Measurements from ENCODE around the gene DDN. TPM values are rescaled to one million over a fixed set of nuclear protein-coding genes. Genes with fewer than 3 reads are reported as not detected.
A peak's percentile ranks its signal among the peaks of the same experiment; 100 is the strongest.

DDN gene
- total RNA-seq, 2 experiments from 2014 or later, result 0.20 to 0.30 TPM

GRCh38 chr12:48956279-48957140 lies 42.7 kb downstream of the DDN start:
- H3K4me3 Mint-ChIP-seq, result peak overlapping the region; percentile 98
- H3K27me3 Mint-ChIP-seq, result peaks cover 8% of the 10 kb centered on the region
- DNase-seq, result peak; percentile 43
- peak; percentile 35 for ATAC-seq (ENCODE audit: low read depth)
- POLR2A ChIA-PET, result interaction anchor here (0.6 to 1.5 kb wide), 12 partner anchors 13 to 1156 kb away, joined by 3 to 15 read pairs (median 4); partner anchors contain the start of genes DDX23, FKBP11, RND1 and TUBA1A
- H3K27ac Mint-ChIP-seq, result peak overlapping the region; percentile 93
- H3K36me3 Mint-ChIP-seq, result peaks cover 18% of the 10 kb centered on the region
- H3K4me1 Mint-ChIP-seq, result peaks cover 32% of the 10 kb centered on the region
- no peaks in the 10 kb centered on the region for H3K9me3 Mint-ChIP-seq

GRCh38 chr12:48954841-48955501 lies 44.2 kb downstream of the DDN start:
- ATAC-seq (ENCODE audit: low read depth), result no peak
- DNase-seq, result no peak
- Mint-ChIP-seq H3K27ac (no peak overlapping the region), H3K27me3 (peaks cover 3% of the 10 kb centered on the region), H3K4me1 (peaks cover 34% of the 10 kb centered on the region), H3K36me3 (peaks cover 18% of the 10 kb centered on the region), H3K4me3 (peak overlapping the region; percentile 98), H3K9me3 (no peaks in the 10 kb centered on the region)
- POLR2A ChIA-PET, result no interaction called here

GRCh38 chr12:48954061-48954460 lies 45.1 kb downstream of the DDN start:
- DNase-seq (no peak), ATAC-seq (ENCODE audit: low read depth) (no peak)
- POLR2A ChIA-PET, result no interaction called here
- Mint-ChIP-seq H3K4me3 (no peak overlapping the region), H3K9me3 (no peaks in the 10 kb centered on the region), H3K36me3 (peaks cover 20% of the 10 kb centered on the region), H3K27me3 (no peaks in the 10 kb centered on the region), H3K27ac (no peak overlapping the region), H3K4me1 (peaks cover 34% of the 10 kb centered on the region)

GRCh38 chr12:48952691-48953090 lies 46.5 kb downstream of the DDN start:
- ATAC-seq (ENCODE audit: low read depth), result no peak
- Mint-ChIP-seq H3K9me3 (no peaks in the 10 kb centered on the region), H3K36me3 (peaks cover 23% of the 10 kb centered on the region), H3K4me1 (peaks cover 30% of the 10 kb centered on the region), H3K27me3 (no peaks in the 10 kb centered on the region), H3K4me3 (no peak overlapping the region), H3K27ac (no peak overlapping the region)
- DNase-seq, result no peak
- POLR2A ChIA-PET, result interaction anchor here (1.5 kb wide), 1 partner anchor 87 kb away, joined by 3 read pairs; no protein-coding TSS in a partner anchor

GRCh38 chr12:48947727-48948126 lies 51.4 kb downstream of the DDN start:
- ATAC-seq (ENCODE audit: low read depth), result no peak
- no peak overlapping the region for H3K4me3 Mint-ChIP-seq
- POLR2A ChIA-PET, result no interaction called here
- no peak for DNase-seq
- no peaks in the 10 kb centered on the region for H3K27me3 Mint-ChIP-seq
- peaks cover 20% of the 10 kb centered on the region for H3K4me1 Mint-ChIP-seq
- no peak overlapping the region for H3K27ac Mint-ChIP-seq
- H3K36me3 Mint-ChIP-seq, result peaks cover 12% of the 10 kb centered on the region
- no peaks in the 10 kb centered on the region for H3K9me3 Mint-ChIP-seq

- peaks cover 21% of the 10 kb centered on the region for H3K4me1 Mint-ChIP-seq
- POLR2A ChIA-PET, result no interaction called here
- H3K27me3 Mint-ChIP-seq, result no peaks in the 10 kb centered on the region
- peaks cover 9% of the 10 kb centered on the region for H3K36me3 Mint-ChIP-seq
- H3K9me3 Mint-ChIP-seq, result no peaks in the 10 kb centered on the region
- H3K4me3 Mint-ChIP-seq, result no peak overlapping the region
- no peak for DNase-seq
- peak overlapping the region; percentile 47 for H3K27ac Mint-ChIP-seq
- no peak for ATAC-seq (ENCODE audit: low read depth)
Measured at GRCh38 chr12:48946943-48947342, 52.2 kb downstream of the DDN start.

- H3K4me1 Mint-ChIP-seq, result peaks cover 21% of the 10 kb centered on the region
- H3K27ac Mint-ChIP-seq, result no peak overlapping the region
Measured at GRCh38 chr12:48946205-48946604, 53.0 kb downstream of the DDN start.

More at GRCh38 chr12:48946205-48946604, 53.0 kb downstream of the DDN start:
- no peaks in the 10 kb centered on the region for H3K9me3 Mint-ChIP-seq
- no peak overlapping the region for H3K4me3 Mint-ChIP-seq
- DNase-seq (no peak), ATAC-seq (ENCODE audit: low read depth) (no peak)
- POLR2A ChIA-PET, result no interaction called here
- peaks cover 9% of the 10 kb centered on the region for H3K36me3 Mint-ChIP-seq
- no peaks in the 10 kb centered on the region for H3K27me3 Mint-ChIP-seq

Other genes with a start within 250 kb of the DDN start
- gene ADCY6, start 210.3 kb downstream of the DDN start, total RNA-seq, result not detected
- gene CACNB3, start 180.9 kb downstream of the DDN start, total RNA-seq, result 10 to 100 TPM; 13.4 to 20.0 TPM
- 100 to 1,000 TPM; 135 to 162 TPM for gene DDX23, start 147.2 kb downstream of the DDN start, total RNA-seq
- gene RND1, start 133.5 kb downstream of the DDN start, total RNA-seq, result 1 to 10 TPM; 3.8 to 4.9 TPM
- gene FKBP11, start 73.9 kb downstream of the DDN start, total RNA-seq, result 10 to 100 TPM; 51.9 to 53.4 TPM
- gene ARF3, start 41.9 kb downstream of the DDN start, total RNA-seq, result 10 to 100 TPM; 88.0 to 96.5 TPM
- gene WNT10B, start 27.6 kb downstream of the DDN start, total RNA-seq, result 10 to 100 TPM in 1 of 2 experiments, 1 to 10 TPM in 1; 9.4 to 10.1 TPM
- 1 to 10 TPM; 1.7 to 2.0 TPM for gene WNT1, start 21.1 kb downstream of the DDN start, total RNA-seq
- gene PRKAG1, start 19.4 kb upstream of the DDN start, total RNA-seq, result 10 to 100 TPM; 50.0 to 56.6 TPM
- 100 to 1,000 TPM; 123 to 129 TPM for gene KMT2D, start 61.4 kb upstream of the DDN start, total RNA-seq
- 1 to 10 TPM; 8.0 to 9.7 TPM for gene RHEBL1, start 70.6 kb upstream of the DDN start, total RNA-seq
- gene DHH, start 95.4 kb upstream of the DDN start, total RNA-seq, result under 1 TPM; 0.11 to 0.25 TPM
- gene LMBR1L, start 111.5 kb upstream of the DDN start, total RNA-seq, result 100 to 1,000 TPM; 111 to 112 TPM
- gene TUBA1B, start 132.0 kb upstream of the DDN start, total RNA-seq, result 1,000 to 10,000 TPM; 1,302 to 1,389 TPM
- gene TUBA1A, start 189.7 kb upstream of the DDN start, total RNA-seq, result 100 to 1,000 TPM in 1 of 2 experiments, 10 to 100 TPM in 1; 99.5 to 101 TPM